Neural cell (in vitro differentiated cells): ENCODE data around the gene SARS2.

Experiments
- CTCF ChIP-seq: fragments of 450-650 bp; IDR thresholded peaks from 2 replicates; pipeline ENCODE4 v1.5.1; 2014; ENCODE audit warnings: antibody characterized with exemption, mild to moderate bottlenecking, moderate library complexity; ENCODE audit not compliant: poor library complexity, severe bottlenecking
- EP300 ChIP-seq: fragments of 450-650 bp; conservative IDR thresholded peaks from 2 replicates; pipeline ENCODE4 v1.6.1; 2014; ENCODE audit warnings: antibody characterized with exemption, mild to moderate bottlenecking, moderate library complexity; ENCODE audit not compliant: poor library complexity, severe bottlenecking
- EZH2 ChIP-seq: fragments of 200-600, 300-800 bp; shearing (Covaris generic), sonication (generic); IDR thresholded peaks from 2 replicates; pipeline ENCODE4 v1.6.1; 2014; ENCODE audit warnings: antibody characterized with exemption, low read length, borderline replicate concordance, mild to moderate bottlenecking; ENCODE audit not compliant: insufficient read depth, poor library complexity, severe bottlenecking
- MXI1 ChIP-seq: fragments of 450-650 bp; conservative IDR thresholded peaks from 2 replicates; pipeline ENCODE4 v1.6.1; 2014; ENCODE audit warnings: antibody characterized with exemption, mild to moderate bottlenecking; ENCODE audit not compliant: poor library complexity, severe bottlenecking
- POLR2AphosphoS5 ChIP-seq: IDR thresholded peaks from 2 replicates; pipeline ENCODE4 v1.6.1; 2012
- RAD21 ChIP-seq: fragments of 450-650 bp; conservative IDR thresholded peaks from 2 replicates; pipeline ENCODE4 v1.6.1; 2014; ENCODE audit warnings: antibody characterized with exemption, mild to moderate bottlenecking, moderate library complexity
- REST ChIP-seq: IDR thresholded peaks from 2 replicates; pipeline ENCODE4 v1.6.1; 2012; ENCODE audit warnings: borderline replicate concordance
- SMC3 ChIP-seq: fragments of 450-650 bp; conservative IDR thresholded peaks from 2 replicates; pipeline ENCODE4 v1.6.1; 2014; ENCODE audit warnings: antibody characterized with exemption, mild to moderate bottlenecking, moderate library complexity; ENCODE audit not compliant: poor library complexity
- TAF1 ChIP-seq: IDR thresholded peaks from 2 replicates; pipeline ENCODE4 v1.6.1; 2012; ENCODE audit warnings: low read depth

GRCh38 chr19:38899447-38900201 is 30.9 kb downstream of the SARS2 start, which contains the start of the genes NFKBIB and SIRT2:
- TF ChIP-seq REST, result peak; percentile 18
- TF ChIP-seq CTCF, result peak; percentile 55
- TF ChIP-seq EP300, result peak; percentile 57
- TF ChIP-seq RAD21, result peak; percentile 13
- TF ChIP-seq POLR2AphosphoS5, result peak; percentile 81
- peak; percentile 44 for TF ChIP-seq SMC3
- no peak for TF ChIP-seq EZH2
- TF ChIP-seq TAF1, result peak; percentile 41
- TF ChIP-seq MXI1, result peak; percentile 81
